ENCODE measurements around the gene WDR19.
"Not testable (repeated sequence)": the region's sequence is repeated elsewhere in the genome, so short reads cannot be mapped to it uniquely, and the experiment has no call there.

The WDR19 gene

DNA sequence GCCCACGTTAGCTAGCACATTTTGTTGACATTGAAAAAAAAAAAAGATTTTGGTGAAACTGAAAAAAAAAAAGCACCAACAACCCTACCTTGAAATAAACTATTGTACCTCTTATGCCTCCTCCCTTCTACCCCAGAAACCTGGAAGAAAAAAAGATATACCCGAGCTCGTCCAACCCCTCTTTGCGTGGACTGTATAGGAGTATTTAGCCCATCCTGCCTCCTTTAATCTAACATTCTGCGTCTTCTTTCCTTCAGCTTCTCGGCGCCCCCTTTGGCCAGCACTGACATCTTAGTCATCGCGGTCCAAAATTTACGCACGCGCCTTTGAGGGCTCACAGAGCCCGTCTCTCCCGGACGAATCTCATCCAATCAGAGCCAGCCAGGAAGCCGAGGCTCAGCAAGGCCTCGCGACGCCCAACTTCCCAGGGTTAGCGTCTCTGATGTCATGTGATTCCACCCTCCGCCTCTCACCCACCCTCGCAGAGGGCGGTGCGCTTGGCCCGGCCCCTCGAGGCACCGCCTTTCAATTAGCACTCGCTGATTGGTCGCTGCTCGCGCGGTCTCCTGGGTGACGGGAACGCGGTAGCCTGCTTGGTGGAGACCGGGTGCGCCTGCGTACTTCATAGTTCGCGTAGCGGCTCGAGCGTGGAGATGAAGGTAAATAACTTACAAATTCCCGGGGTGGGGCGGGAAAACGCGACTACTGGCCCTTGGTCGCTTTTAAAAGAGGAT lies at the start of gene WDR19:
Gene WDR19, plus strand, starts transcription at position 625 of the 734 bp plus-strand sequence. Its CDS starts 29 bp downstream, at position 654.
- DNase-seq (ENCODE audit: low spot score) = peak; percentile 94
- TF ChIP-seq CTCF (IDR thresholded peaks at IDR 0.05; ENCODE audit: extremely low read depth, missing control alignments) = peak; percentile 42

- no peak for DNase-seq (ENCODE audit: low spot score)
- TF ChIP-seq CTCF (IDR thresholded peaks at IDR 0.05; ENCODE audit: extremely low read depth, missing control alignments) = no peak
Observed at GRCh38 chr4:39133623-39134022, 48.7 kb upstream of the WDR19 start.

- TF ChIP-seq CTCF (IDR thresholded peaks at IDR 0.05; ENCODE audit: extremely low read depth, missing control alignments) = no peak
- DNase-seq (ENCODE audit: low spot score) = peak; percentile 12
Observed at GRCh38 chr4:39134683-39135306, 47.5 kb upstream of the WDR19 start.

- not testable (repeated sequence) for DNase-seq (ENCODE audit: low spot score)
Observed at GRCh38 chr4:39138227-39138626, 44.1 kb upstream of the WDR19 start.

- DNase-seq (ENCODE audit: low spot score) = no peak
- TF ChIP-seq CTCF (IDR thresholded peaks at IDR 0.05; ENCODE audit: extremely low read depth, missing control alignments) = no peak
Observed at GRCh38 chr4:39146211-39146610, 36.1 kb upstream of the WDR19 start.

GRCh38 chr4:39154009-39154408 lies 28.3 kb upstream of the WDR19 start:
- TF ChIP-seq CTCF (IDR thresholded peaks at IDR 0.05; ENCODE audit: extremely low read depth, missing control alignments) = no peak
- DNase-seq (ENCODE audit: low spot score) = no peak

- no peak for TF ChIP-seq CTCF (IDR thresholded peaks at IDR 0.05; ENCODE audit: extremely low read depth, missing control alignments)
- DNase-seq (ENCODE audit: low spot score) = no peak
Observed at GRCh38 chr4:39157520-39157919, 24.8 kb upstream of the WDR19 start.

- TF ChIP-seq CTCF (IDR thresholded peaks at IDR 0.05; ENCODE audit: extremely low read depth, missing control alignments) = no peak
- DNase-seq (ENCODE audit: low spot score) = no peak
Observed at GRCh38 chr4:39166177-39166576, 16.2 kb upstream of the WDR19 start.
